GM18508 (cell line): ENCODE data around the gene FGA.
"Not testable (repeated sequence)": the region's sequence is repeated elsewhere in the genome, so short reads cannot be mapped to it uniquely, and the experiment has no call there.

Source experiments
- ATAC-seq: cut with Tn5 transposase; IDR thresholded peaks from one replicate; pipeline ENCODE4 v1.9.1; 2021; ENCODE audit warnings: moderate number of reproducible peaks; ENCODE audit not compliant: insufficient read depth, unreplicated experiment

Gene FGA

DNA sequence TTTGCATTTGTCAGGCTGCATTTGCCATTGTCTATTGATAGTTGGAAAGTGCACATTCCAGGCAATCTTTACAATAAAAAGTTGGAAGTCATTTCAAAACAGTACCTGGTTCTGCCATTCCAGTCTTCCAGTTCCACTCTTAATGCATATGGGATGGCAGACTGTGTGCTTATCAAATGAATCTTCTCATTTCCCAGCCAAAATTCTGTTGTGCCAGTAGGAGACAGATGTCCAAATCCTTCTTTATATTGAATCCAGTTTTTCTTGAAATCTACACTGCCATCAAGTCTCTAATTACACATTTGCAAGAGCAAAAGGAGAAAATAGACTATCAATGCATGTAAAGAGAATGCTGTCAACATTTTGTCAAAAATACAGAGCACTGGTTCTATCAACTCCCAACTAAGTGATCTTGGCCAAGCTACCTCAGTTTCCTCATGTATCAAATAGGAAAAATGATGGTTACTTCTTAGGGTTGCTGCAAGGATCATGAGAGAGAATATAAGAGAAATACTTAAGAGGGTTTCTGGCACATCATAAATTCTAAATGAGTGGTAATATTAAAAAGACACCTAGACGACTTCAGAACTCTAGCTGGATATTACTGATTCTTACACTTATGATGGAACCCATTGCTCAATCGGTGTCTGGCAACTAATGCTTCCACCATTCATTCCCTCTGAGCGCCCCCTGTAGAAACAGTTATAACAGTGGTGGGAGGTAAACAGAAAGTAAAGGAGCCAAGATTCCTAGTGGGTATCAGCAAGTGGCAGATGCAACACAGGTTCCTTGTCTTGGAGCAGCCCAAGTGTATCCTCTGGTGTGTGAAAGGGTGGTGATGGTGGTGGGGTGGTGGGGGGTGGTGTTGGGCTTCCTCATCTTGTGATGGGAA, 18.1 kb upstream of the FGA start:
- no peak for ATAC-seq

- ATAC-seq: no peak
Measured at GRCh38 chr4:154606728-154607723, 16.5 kb upstream of the FGA start.

- ATAC-seq: no peak
Measured at GRCh38 chr4:154604696-154605200, 14.2 kb upstream of the FGA start.

DNA sequence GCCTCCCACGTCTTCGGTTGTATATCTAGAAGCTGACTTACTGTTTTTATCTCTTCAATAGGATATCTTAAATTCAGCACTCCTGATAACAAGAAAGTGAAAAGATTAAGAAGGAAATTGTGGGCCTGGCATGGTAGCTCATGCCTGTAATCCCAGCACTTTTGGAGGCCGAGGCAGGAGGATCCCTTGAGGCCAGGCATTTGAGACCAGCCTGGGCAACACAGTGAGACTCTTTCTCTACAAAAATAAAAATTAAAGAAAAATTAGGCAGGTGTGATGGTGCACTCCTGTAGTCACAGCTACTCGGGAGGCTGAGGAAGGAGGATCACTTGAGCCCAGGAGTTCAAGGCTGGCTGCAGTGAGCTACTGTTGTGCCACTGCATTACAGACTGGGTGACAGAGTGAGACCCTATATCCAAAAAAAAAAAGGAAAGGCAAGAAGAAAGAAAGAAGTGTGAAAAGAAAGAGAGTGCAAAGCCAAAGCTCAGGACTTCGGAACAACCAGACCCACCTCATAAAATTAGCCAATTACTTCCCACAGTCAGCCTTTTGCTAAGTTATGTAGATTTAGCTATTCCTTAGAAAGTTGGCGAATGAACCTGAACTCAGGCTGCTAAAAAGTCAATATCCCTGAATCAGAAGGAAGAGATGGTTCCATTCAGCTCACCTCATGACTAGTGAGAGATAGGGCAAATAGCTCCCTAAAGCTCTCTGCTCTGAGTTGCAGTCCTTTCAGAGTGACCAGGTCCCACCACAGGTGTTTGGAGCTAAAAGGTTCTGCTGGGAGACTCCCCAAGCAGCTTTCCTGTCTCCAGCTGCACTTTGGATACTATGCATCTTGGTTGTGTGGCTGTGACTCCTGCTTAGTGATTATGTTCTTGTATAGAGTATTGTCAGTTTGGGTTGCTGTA, 12.7 kb upstream of the FGA start:
- no peak for ATAC-seq

DNA sequence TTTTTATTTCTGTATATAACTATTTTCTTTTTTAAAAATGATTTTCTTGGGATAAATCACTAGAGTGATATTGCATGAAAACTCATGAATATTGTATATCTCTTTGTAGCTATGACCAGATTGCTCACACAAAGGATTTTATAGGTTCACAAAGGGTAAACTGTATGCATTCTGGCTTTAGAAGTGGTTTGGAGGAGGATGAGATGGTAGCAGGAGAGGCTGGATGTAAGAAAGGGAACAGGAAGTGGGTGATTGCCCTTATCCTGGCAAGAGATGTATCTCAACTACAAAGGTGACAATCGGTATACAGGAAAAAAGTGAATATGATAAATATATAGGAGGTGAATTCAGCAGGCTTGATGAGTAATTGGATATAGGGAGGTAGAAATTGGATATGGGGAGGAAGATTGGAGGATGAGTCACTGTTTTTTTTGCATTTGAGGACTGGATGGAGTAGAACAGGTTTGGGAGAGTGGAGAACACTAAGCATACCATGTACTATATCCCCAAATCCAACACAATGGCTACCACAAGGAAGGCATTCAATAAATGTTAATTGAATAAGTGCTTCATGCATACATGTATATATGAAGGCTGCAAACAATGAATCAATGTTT, 12.0 kb upstream of the FGA start:
- ATAC-seq: no peak

- ATAC-seq: no peak
Measured at GRCh38 chr4:154597798-154598774, 7.5 kb upstream of the FGA start.

GRCh38 chr4:154597281-154597680, 6.7 kb upstream of the FGA start:
- ATAC-seq: not testable (repeated sequence)

DNA sequence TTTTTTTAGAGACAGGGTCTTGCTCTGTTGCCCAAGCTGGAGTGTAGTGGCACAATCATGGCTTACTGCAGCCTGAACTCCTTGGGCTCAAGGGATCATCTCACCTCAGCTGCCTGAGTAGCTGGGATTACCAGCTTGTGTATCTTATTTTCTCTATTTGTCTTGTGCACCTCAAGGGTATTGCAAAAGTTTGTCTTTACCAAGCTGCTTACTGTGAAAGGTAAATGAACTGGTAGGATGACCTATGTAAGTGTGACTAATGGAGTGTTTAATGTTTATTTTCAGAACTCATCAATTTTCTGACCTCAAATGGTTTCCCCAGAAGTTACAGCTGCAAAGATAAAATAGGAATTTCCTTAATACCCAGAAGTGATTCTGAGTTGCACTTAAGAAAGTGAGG, 5.3 kb upstream of the FGA start:
- ATAC-seq: no peak

- not testable (repeated sequence) for ATAC-seq
Measured at GRCh38 chr4:154594343-154594742, 3.8 kb upstream of the FGA start.

DNA sequence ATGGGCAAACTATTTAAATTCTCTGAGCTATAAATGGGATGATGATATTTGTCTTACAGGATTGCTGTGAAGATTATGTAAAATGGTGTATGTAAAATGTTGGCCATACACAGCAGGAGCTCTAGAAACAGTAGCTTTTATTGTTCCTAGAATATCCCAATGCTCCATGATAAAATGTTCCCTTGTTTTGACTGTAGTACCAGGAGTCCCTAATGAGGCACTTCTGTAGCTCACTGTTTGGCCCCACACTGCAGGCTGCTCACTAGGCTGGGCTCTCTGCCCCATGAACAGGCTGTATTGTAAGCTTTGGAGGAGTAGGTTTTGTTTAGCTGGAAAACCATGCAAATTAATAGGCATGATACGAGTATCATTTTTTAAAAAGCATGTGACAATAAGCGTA, 3.3 kb upstream of the FGA start:
- ATAC-seq: no peak

DNA sequence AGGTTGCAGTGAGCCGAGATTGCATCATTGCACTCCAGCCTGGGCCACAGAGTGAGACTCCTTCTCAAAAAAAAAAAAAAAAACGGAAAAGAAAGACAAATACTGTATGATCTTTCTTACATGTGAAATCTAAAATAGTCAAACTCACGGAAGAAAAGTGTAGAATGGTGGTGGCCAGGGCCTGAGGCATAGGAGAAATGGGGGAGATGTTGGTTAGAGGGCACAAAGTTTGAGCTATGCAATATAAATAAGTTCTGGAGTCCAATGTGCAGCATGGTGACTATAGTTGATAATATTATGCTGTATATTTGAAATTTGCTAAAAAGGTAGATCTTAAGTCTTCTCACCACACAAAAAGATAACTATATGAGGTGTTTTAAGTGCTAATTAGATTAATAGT, 1.3 kb upstream of the FGA start:
- no peak for ATAC-seq

DNA sequence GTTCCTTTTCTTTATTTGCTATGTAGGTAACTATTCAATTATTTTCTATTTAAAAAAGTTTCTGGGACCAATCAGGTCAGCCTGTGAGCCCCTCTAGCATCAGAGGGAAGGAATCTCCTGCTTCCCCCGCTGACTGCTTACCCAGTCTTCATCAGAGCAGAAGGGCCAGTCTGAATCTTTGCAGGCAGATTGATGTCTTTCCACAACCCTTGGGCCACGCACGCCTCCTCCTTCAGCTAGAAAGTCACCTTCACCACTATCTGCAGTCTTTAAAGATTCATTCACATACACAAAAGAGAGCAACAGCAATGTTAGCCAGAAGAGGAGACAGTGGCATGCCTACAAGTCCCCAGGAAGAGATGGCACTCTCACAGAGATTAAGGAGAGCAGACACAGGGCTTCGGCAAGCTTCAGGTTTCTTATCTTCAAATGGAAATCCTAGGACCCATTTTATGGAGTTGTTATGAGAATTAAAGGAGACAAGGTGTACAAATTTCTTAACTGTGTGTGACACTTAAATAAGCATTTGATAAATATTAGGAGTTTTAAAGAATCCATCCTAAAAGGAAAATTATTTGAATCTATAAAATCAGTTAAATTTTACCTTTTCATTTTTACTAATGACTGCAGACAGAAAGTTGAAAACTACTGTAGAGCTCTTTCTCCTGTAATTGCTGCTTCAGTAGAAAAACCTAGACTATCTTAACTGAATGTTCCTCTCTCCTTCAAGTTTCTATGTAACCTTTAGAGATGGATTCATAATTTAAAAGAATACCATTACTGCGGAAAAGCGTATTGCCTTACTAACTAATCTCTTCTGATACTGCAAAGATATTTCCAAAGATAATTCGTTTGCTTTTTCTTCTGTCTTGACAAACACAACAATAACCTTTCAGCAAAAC, 995 bp downstream of the FGA start:
- ATAC-seq: no peak

GRCh38 chr4:154588198-154588597, 2.3 kb downstream of the FGA start:
- no peak for ATAC-seq

GRCh38 chr4:154586296-154587033, 4.1 kb downstream of the FGA start:
- no peak for ATAC-seq

DNA sequence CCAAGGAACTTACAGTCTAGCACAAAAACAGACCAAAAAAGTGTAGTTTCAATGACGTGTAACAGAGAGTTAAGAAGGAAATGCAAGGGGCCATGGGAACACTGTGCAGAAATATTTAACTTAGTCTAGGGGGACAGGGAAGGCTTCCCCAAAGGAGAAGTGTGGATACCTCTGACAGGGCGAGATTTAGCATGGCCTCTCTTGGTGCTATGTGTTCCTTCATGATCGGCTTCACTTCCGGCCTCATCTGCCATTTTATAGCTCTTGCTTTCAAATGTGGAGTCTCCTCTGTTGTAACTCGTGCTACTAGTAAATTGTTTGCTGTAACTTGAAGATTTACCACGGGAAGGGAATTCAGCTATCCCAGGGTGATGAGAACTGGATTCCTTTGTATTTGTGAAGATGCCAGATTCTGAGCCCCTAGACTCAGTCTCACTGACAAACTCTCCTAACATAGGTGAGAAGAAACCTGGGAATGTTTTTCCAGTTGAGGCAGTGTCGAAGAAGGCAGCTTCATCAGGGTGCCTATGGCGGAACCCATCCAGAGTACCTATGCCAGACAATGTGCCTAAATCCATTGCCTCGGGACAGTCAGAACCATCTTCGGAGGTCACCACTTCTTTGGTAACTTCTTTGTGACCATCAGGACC, 5.0 kb downstream of the FGA start:
- no peak for ATAC-seq

DNA sequence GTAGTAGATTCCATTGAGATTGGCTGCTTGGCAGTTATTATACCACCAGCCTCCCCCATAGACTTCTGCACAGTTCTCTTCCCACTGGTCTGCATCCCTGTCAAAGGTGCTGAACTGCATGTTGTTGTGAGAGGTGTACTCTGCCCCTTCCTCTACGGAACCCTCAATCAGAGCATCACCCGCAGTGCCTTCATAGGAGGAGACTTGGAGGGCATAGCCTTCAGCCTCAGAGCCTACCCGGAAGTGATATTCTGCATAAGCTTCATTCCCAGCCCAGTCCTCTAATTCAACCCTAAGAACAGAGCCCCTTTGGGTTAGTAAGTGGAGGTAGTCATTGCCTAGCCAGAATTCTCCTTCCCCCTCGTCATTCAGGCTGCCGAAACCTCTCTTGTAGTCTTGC, 6.3 kb downstream of the FGA start:
- ATAC-seq: no peak
